ENCODE results near the gene RHOB.

The RHOB gene

GRCh38 chr2:20473128-20473527 lies 26.3 kb downstream of the RHOB start:
- no peak for DNase-seq (ENCODE audit: low read depth in 2 of 2)

- no peak for DNase-seq (ENCODE audit: low read depth in 2 of 2)
These were observed 28.1 kb downstream of the RHOB start for GRCh38 chr2:20474757-20475566.

- no peak for DNase-seq (ENCODE audit: low read depth in 2 of 2)
These were observed 28.7 kb downstream of the RHOB start for GRCh38 chr2:20475567-20475952.

GRCh38 chr2:20476481-20476880 lies 29.6 kb downstream of the RHOB start:
- DNase-seq (ENCODE audit: low read depth in 2 of 2), result no peak

- no peak for DNase-seq (ENCODE audit: low read depth in 2 of 2)
These were observed 30.1 kb downstream of the RHOB start for GRCh38 chr2:20476950-20477349.

- DNase-seq (ENCODE audit: low read depth in 2 of 2), result no peak
These were observed 32.1 kb downstream of the RHOB start for GRCh38 chr2:20478961-20479360.

- DNase-seq (ENCODE audit: low read depth in 2 of 2), result no peak
These were observed 33.0 kb downstream of the RHOB start for GRCh38 chr2:20479835-20480234.

- no peak for DNase-seq (ENCODE audit: low read depth in 2 of 2)
These were observed 34.0 kb downstream of the RHOB start for GRCh38 chr2:20480913-20481312.

GRCh38 chr2:20481798-20482405 lies 35.0 kb downstream of the RHOB start:
- no peak for DNase-seq (ENCODE audit: low read depth in 2 of 2)

GRCh38 chr2:20482725-20483124 lies 35.9 kb downstream of the RHOB start:
- no peak for DNase-seq (ENCODE audit: low read depth in 2 of 2)

- no peak for DNase-seq (ENCODE audit: low read depth in 2 of 2)
These were observed 36.5 kb downstream of the RHOB start for GRCh38 chr2:20483194-20483895.

GRCh38 chr2:20484034-20484617 lies 37.3 kb downstream of the RHOB start:
- no peak for DNase-seq (ENCODE audit: low read depth in 2 of 2)

GRCh38 chr2:20484810-20485611 lies 38.1 kb downstream of the RHOB start:
- no peak for DNase-seq (ENCODE audit: low read depth in 2 of 2)

GRCh38 chr2:20485612-20486388 lies 38.9 kb downstream of the RHOB start:
- no peak for DNase-seq (ENCODE audit: low read depth in 2 of 2)

- no peak for DNase-seq (ENCODE audit: low read depth in 2 of 2)
These were observed 39.7 kb downstream of the RHOB start for GRCh38 chr2:20486571-20486970.

GRCh38 chr2:20487030-20487391 lies 40.1 kb downstream of the RHOB start:
- DNase-seq (ENCODE audit: low read depth in 2 of 2), result no peak

- DNase-seq (ENCODE audit: low read depth in 2 of 2), result no peak
These were observed 40.7 kb downstream of the RHOB start for GRCh38 chr2:20487392-20488174.

- no peak for DNase-seq (ENCODE audit: low read depth in 2 of 2)
These were observed 41.3 kb downstream of the RHOB start for GRCh38 chr2:20488201-20488641.

GRCh38 chr2:20488782-20489181 lies 41.9 kb downstream of the RHOB start:
- no peak for DNase-seq (ENCODE audit: low read depth in 2 of 2)

Data from activated CD8-positive, alpha-beta memory T cell treated with anti-CD3 and anti-CD28 coated beads for 4 hours (primary cell).